Stimulated activated CD4-positive, alpha-beta T cell treated with anti-CD3 and anti-CD28 coated beads, Interleukin-4, amount 100 ng/mL, for 24 hours (primary cell): ENCODE data around the gene NDUFV3.
A peak's percentile ranks its signal among the peaks of the same experiment; 100 is the strongest.
"Not testable (repeated sequence)": the region's sequence is repeated elsewhere in the genome, so short reads cannot be mapped to it uniquely, and the experiment has no call there.

Experiments
- DNase-seq: peaks from one replicate; pipeline ENCODE4 v3.0.0-alpha.2; 2020

The NDUFV3 gene

DNA sequence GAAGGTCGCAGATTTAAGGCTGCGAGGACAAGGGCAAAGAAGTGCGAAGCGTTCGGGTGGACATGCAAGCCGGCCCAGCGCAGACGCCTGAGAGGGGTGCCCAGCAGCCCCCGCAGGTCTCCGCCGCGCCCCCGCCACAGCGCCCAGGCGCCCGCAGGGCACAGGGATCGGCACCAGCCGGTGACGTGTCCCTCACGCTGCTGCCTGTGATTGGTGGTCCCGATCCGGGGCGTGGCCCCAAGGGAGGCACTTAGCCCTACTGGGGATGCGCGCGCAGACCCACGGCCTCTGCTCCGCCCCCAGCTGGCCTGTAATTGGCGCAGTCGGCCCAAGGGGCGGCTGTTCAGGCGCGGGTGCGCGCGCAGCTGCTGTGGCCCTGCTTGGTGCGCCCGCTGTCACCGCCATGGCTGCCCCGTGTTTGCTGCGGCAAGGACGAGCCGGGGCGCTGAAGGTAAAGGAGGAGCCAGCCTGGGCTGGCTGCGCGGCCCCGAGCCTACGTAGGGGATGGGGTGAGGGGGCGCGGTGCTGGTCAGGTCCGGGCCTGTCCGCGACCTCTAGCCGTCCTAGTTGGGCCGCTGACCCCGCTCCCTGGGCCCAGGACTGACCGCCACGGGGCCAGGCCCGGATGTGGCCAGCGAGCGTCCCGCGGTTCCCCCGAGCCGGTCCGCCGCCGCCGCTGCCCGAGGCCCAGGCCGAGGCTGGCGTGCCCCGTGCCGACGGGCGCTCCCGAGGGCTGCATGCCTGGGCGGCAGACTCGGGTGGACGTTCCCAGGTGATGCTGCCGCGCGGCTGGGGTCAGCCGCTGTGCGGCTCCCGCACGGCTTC, at the start of gene NDUFV3:
Gene NDUFV3, plus strand, starts transcription at position 379 of the 825 bp plus-strand sequence. Its CDS starts 25 bp downstream, at position 404.
- DNase-seq = peak; percentile 100

GRCh38 chr21:42844411-42845113, 48.5 kb upstream of the NDUFV3 start:
- DNase-seq = no peak

DNA sequence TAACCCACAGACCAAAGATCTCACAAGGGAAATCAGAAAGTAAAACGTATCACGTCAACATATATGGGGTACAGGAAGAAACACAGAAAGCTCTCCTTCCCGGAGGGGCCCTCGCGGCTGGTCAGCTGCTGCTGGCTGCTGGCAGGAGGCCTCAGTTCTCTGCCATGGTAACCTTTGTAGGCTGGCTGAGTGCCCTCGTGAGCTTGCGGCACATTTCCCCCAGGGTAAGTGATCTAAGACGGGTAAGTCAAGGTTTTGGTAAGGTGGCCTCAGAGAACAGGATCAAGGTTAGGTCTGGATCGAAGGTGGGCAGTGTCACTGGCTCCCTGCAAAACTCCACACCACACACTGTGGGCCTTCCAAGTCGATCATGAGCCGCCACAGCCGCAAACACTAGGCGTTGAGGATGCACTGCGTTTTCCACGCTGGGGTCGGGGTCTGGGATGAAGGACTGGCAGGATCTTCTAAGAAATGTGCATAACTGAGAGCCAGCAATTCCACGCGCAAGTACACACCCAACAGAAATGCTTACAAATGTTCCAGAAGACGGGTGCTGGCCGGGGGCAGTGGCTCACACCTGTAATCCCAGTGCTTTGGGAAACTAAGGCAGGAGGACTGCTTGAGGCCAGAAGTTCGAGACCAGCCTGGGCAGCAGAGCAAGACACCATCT, 47.7 kb upstream of the NDUFV3 start:
- no peak for DNase-seq

DNA sequence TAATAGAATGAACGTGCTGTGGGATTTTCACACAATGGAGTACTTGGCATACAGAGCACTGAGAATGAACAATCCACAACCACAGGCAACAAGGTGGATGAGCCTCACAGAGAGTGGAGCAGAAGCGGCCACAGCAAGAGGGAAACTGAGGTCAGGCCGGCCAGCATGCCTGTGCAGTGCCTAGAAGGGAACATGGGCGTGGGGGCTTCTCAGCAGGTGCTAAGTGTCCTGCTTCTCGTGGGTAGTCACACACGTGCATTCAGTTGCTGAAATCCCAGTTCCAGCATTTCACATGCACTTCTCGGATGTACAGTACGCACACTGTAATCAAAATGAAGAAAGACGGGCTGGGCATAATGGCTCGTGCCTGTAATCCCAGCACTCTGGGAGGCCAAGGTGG, 46.9 kb upstream of the NDUFV3 start:
- DNase-seq = no peak

DNA sequence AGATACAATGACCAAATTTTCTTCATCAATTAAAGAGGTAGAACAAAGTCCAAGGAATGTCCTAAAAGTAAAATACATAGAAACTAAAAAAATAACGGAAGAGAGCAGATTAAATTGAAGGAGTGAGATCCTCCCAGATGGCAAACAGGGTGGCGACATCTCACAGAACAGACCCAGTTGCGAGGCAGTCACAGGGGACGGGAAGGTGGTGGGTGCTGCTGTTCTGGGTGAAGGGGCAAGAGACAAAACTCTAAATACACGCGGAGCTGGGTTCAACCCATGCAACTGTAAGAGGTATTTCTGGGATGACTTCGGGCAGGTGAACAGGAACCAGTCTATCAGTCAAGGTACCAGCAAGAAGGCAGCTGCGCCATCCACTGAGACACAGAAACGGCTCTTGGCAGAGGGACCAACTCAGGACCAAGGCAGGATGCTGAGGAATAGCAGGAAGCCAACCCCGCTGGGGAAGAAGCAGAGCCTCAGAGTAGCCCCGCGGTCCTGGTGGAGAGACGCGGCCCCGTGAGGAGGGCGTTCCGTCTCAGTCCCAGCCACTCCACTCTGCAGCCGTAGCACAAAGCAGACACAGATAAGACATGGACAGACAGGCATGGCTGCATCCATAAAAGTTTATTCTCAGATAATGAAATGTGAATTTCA, 45.9 kb upstream of the NDUFV3 start:
- no peak for DNase-seq

DNA sequence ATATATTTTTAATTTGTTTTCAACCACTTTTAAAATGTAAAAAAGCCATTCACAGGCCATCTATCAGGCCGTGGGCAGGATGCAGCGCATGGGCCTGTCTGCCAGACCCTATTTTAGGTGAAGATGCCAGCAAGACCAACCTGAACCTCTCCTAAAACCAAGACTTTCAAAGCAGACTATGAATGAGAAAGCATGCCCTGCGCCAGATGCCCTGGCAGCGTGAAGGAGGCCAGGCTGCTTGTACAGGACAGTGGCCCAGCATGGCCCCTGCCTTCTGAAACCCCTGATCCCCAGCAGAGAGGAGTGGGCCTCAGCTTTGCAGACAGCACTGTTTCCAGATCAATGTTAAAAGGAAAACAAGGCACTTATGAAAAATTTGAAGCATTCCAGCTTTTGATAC, 45.4 kb upstream of the NDUFV3 start:
- DNase-seq = no peak

GRCh38 chr21:42848144-42848931, 44.8 kb upstream of the NDUFV3 start:
- not testable (repeated sequence) for DNase-seq

- DNase-seq = no peak
These were observed 44.0 kb upstream of the NDUFV3 start for GRCh38 chr21:42848932-42849758.

GRCh38 chr21:42849759-42850412, 43.2 kb upstream of the NDUFV3 start:
- no peak for DNase-seq

- DNase-seq = no peak
These were observed 42.6 kb upstream of the NDUFV3 start for GRCh38 chr21:42850463-42850862.

DNA sequence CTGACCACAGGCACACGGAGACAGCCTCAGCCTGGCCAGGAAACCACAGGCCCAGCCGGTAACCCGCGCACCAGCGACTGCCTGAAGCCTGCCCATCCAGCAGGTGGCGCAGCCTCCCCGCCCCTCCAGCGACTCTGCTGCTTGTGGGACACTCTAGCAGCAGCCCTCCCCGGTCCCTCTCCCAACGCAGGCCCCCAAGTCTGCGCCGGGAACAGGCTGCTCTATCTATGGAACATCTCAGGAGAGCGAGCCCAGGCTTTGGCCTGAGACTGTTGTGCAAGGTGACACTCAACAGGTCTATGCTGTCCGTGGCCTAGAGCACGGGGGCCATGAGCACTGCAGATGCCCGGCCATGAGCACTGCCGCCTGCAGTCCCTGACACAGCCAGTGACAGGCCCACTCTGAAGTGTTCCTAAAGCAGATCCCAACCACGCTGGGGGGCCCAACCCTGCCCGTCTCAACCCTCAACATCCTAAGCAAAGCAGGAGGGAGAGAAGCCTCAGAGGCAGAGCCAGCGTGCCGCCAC, 42.2 kb upstream of the NDUFV3 start:
- DNase-seq = peak; percentile 37

DNA sequence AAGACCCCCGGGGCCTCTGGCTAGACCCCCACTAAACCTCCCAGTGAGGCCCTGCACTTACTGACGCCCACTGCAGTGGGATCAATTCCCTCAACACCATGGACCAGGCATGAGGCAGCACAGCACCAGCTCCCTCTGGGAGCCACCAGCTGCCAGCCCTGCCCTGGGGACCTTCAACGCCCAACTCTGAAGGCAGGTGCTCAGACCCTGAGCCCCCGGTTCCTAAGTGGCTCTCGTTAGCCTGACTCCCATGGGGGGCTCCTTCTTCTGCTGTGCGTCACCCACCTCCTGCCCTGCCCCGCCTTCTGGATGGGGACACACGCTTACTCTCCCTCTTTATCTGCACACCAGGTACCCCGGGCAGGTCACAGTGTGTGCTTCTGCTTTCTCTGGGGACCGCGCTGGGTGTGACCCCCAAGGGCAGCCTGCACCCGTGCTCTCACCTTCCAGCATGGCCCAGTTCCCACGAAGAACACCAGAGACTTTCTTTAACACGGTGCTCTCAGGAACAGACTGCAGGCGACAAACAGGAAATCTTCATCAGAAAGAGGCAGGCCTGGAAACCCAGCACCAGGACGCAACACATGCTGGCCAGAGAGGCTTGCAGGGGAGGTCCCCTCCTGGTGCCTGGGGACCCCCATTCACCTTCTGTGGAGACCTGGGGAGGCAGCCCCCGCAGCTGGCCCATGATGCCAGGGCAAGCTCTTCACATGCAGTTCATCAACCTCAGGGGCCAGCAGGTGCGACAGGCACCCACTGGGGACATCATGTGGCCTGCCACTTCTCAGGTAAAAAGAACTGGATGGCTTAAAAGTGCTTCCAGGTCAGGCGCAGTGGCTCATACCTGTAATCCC, 41.1 kb upstream of the NDUFV3 start:
- DNase-seq = no peak

- no peak for DNase-seq
These were observed 40.1 kb upstream of the NDUFV3 start for GRCh38 chr21:42852925-42853570.

DNA sequence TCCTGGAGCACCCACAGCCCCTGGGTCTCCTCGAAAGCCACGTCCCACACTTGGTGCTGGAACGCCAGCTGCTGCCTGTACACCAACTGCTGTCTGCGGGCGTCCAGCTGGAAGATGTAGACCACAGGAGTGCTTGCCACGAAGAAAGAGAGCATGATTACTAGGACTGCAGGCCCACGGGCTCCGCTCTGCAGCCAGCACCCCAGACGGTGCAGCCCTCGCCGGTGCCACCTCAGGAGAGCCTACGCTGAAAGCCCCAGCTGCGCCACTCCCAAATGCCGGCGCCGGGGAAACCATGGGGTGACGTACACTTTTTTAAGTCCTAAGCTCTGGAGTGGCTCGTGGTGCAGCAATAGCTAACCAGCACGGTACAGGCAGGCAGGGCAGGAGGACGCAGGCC, 39.5 kb upstream of the NDUFV3 start:
- DNase-seq = no peak

DNA sequence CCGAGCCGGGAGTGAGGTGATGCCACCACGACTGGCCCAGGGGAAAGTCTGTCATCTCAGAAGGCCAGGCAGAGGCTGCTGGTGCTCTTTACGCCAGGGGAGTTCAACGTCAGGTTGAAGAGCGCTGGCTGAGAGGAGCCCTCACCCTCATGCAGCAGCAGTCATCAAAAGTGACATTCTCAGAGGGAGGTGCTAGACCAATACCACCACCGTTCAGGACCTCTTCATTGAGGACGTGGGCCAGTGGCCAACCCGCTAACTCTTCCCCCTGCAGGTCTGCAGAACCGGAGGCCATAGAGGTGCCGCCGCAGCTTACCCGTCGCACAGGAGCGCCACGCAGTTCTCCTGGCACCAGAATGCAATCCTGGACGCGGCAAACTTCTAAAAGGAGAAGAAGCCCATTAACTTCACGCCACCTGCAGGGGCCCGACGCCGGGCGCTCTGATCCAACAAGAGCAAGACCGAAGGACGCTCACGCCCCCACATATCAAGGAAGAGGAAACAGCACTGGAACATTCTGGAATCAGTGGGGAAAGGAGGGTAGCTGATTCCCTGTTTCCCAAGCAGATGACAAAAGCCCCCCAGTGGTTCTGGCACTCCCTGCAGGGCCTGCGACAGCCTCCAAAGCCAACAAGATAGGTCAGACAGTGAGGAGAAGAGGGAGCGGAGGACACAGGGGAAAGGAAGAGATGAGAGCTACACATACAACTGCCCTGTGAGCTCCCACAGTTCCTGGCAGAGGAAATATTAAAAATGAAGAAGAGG, 38.7 kb upstream of the NDUFV3 start:
- no peak for DNase-seq

DNA sequence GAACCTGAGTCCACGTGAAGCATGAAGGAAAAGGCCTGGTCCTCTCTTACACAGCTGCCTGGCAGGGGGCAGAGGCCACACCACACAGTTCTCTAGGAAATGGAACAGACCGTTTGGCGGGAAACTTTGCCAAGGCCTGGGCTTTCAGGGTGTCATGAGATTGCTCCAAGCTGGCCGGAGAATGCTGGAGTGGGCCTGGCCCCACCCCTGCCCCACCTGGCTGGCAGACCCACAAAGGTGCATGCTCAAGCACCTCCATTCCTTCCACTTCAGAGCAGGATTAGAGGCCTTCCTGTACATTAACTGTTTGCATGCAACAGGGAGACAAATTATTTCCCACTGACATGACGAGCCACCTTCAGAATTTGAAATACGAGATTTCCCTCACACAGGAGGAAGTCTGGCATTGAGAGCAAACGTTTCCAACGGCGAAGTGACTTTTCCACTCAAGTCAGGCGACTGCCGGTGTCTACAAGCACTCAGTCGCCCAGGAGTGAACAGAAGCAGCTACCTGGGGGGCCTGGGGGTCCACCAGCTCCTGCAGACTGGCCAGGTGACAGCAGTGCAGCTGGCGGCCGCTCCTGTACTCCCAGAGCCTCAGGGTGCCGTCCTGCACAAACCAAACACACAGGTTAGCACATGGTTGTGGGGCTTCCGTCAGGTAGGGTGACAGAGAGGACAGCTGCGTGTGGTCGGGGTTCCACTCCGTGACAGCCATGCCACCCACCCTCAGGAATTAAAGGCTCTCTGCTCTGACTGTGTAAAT, 37.8 kb upstream of the NDUFV3 start:
- no peak for DNase-seq

DNA sequence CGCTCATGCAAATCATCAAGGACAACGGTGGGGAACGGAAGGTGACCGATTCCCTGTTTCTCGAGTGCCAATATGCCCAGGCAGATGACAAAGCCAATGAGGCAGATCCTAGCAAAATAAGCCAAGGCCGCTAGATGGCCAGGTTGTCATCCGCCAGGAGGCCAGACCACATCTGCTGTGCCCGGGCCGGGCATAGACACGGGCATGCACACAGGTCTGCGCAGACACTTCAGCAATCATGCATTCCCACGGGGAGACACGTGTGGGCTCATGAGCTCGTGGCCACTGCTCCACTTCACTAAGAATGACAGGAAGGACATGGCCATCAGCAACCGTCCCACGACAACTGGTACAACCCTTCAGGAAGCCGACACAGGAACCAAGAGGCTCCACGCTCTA, 37.2 kb upstream of the NDUFV3 start:
- no peak for DNase-seq

- no peak for DNase-seq
These were observed 35.9 kb upstream of the NDUFV3 start for GRCh38 chr21:42857216-42857615.
